ENCODE measurements around the gene MLC1.

The MLC1 gene

DNA sequence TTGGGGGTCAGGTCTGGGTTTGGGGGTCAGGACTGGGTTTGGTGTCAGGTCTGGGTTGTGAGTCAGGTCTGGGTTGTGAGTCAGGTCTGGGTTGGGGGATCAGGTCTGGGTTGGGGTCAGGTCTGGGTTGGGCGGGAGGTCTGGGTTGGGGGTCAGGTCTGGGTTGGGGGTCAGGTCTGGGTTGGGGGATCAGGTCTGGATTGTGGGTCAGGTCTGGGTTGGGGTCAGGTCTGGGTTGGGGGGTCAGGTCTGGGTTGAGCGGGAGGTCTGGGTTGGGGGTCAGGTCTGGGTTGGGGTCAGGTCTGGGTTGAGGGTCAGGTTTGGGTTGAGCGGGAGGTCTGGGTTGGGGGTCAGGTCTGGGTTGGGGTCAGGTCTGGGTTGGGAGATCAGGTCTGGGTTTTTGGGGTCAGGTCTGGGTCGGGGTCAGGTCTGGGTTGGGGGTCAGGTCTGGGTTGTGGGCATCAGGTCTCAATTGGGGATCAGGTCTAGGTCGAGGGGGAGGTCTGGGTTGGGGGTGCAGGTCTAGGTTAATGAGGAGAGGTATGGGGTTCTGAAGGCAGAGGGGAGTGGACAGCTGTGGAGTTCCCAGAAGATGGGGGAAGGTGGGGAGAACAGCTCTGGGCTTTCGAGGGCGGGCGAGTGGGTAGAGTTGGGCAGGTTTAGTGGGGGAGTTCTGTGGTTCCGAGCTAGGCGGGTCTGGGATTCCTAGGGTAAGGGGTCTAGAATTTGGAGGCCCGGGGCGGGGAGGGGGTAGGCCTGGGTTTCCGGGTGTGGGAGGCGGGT lies 27.8 kb downstream of the MLC1 start:
- no peak for DNase-seq

DNA sequence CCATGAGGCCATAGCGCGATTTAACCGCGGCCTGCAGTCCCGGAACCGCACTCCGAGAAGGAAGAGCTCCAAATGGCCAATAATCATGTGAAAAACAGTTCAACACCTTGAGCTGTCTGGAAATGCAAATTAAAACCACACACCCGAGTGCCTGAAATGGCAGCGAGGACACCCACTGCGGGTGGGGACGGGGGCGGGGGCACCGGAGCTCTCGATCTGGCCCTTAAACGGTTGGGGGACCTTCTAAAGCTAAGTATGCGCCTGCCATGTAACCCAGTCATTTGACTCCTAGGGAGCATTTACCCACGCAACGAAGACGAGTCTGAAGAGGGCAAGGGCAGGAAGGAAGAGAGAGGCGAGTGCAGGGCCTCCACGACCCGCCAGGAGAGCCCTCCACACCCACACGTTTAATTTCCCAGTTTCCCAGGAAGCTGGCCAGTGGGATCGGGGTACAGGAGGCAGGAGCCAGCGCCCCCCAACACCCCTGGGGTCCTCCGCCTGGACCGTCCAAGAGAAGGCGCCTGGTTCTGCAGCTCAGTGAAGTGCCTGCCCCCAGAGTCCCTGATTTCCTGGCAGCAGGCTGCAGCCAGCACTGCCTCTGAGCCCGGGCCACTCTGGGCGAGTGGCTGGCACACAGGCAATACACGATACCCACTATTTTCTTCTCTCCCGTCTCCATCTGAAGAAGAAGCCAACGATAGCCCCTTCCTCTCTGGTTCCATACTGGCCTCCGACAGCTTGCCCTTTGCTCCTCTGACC lies 28.8 kb downstream of the MLC1 start:
- no peak for DNase-seq

DNA sequence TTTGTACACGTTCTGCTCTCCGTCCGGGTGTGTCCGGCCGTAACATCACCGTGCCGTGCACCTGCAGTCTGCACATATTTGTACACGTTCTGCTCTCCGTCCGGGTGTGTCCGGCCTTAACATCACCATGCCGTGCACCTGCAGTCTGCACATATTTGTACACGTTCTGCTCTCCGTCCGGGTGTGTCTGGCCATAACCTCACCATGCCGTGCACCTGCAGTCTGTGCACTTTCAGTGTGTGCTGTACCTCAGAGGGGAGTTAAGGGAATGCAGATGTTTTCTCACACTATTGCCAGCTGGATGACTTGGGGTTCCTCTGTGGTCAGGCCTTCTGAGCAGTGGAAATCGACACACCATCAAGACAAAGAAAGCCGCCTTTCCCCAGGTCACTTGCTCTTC lies 31.4 kb downstream of the MLC1 start:
- no peak for DNase-seq

DNA sequence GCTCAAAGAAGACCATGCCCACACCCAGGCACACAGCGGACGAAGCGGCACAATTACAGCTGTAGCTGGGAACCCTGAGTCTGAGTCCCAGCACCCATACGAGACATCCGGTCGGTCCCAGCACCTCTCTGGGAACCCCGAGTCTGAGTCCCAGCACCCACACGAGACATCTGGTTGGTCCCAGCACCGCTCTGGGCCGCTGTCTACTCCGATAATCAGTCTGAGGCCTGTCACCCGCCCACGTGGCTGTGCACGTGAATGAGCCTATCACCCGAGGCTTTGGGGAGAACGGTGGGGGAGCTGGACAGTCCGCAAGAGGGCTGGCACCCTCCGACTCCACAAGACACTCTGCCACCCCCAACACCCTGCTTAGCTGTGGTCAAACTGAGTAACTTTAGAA lies 33.3 kb downstream of the MLC1 start:
- no peak for DNase-seq

DNA sequence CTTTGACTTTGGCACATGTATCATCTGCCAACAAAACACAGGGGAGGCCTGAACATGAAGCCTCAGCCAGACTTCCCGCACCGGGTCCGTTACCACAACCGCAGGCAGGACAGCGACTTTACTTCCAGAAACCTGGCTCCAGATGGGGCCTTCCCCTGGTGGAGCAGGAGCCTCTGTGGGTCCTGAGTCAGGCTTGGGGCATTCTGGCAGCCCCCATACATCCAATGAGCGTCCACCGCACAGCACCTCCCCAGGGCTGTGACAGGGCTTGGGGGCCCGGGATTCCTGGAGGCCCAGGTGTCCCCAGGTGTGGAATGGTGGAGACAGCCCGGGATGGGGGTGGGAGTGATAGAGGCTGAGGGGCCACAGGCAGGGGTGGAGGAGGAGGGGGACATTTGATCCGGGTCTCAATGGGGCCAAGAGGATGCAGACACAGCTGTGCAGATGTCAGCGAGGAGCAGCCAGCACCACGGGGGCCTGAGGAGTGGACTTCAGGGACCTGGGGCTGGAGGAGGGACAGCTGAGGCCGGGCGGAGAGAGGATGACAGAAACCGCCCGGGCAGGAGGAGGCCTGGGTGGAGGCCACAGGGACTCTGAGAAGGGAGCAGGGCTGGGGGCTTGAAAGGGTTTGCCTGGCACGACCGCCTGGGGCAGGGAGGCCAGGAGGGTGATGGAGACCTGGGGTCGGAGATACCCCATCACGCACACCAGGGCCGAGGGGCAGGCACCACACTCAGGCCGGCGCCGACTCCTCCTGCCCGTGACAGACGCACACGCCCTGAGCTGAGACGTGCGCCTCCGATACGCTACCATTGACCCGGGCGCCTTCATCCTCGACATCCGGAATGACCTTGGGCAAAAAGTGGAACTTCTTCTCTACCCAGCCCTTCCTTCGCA lies 35.7 kb downstream of the MLC1 start:
- no peak for DNase-seq

DNA sequence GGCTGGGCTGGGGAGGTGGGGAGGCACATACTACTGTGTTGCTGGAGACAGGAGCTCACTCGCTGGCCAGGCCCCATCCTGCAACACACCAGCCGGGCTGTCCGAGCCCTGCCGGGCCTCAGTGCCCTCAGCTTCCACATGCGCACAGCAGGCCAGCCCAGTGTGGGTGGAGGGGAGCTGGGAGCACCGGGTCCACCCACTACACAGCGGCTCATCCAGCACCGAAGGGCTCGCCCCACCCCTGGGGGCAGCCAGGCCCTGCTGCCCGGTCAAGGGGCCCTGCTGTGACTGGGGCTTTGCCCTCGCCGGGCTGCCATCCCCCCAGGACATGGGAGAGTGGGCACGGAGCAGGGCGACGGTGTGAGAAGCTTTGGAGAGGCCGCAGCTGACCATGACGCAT lies 36.4 kb downstream of the MLC1 start:
- DNase-seq, result no peak

DNA sequence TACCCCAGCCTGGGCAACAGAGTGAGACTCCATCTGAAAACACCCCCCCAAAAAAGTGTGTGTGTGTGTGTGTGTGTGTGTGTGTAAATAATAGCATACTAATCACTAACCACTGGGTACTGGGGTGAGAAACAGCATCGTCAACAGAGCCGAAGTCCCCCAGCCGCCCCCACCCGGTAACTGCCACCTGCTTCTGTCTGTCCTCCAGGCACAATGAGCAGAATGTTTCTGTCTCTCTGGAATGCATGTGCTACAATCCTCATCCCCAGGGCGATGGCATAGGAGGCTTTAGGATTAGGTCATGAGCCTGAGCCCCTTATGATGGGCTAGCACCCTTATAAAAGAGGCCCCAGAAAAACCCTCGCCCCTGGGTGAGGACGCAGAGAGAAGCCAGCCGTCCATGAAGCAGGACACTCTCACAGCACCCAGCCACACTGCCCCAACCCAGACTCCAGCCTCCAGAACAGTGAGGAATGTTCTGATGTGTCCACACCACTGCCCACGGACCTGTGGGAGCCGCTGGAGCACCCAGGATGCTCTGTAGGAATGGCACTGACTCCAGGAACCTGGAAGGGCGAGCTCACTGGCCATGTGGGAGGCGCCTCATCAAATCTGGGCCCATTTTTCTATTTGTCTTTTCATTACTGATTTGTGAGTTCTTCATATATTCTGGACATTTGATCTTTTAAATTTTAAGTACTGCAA lies 37.0 kb downstream of the MLC1 start:
- DNase-seq, result no peak

DNA sequence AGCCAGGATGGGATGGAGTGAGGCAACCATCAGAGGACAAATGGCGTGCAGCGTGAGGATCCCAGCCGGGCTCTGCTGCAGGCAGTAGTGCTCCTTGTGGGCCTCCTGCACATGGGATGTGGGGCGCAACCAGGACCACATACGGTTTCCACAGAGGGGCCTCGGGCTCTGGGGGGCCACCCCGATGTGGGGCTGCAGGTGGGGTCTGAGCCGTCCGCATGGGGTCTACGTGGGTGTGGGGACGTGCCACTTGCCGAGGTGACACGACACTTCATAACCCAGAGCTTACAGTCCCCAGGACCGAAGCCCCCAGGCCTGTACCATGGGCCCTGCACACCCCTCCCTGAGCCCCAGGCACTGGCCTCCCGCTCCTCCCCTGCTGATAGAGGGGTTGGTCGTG lies 37.9 kb downstream of the MLC1 start:
- no peak for DNase-seq

DNA sequence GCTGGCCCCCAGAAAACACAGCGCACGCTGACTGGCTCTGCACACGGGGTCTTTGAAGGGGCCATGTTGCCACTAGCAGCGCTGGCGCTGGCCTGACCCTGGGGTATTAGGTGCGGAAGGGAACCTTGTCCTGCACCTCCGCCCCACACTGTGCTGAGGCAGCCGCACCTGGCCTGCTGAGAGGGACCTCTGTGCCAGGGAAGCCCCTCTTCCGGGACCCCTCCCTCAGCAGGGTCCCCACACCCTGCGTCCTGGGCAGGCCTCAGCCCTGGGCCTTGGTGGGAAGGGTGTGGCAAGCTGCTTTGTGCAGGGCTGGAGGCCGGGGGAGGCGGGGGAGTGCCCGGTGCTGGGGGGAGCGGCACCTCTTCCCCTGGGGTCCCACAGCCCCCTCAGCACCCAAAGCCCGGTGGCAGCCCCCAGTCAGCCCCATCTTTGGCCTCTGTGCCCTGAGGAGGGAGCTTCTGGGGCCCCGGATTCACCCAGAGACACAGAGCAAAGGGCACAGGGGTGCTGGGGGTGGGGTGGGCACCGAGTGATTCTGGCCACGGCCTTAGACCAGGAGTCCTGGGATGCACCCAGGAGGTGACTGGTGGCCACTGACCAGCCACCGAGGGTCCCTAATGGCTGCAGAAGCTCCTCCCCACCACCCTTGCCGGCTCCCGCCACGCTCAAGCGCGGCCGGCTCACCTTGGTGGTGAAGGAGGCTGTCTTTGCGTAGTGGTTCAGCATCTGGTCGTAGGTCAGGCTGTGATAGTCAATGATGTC lies 38.6 kb downstream of the MLC1 start:
- DNase-seq, result no peak

DNA sequence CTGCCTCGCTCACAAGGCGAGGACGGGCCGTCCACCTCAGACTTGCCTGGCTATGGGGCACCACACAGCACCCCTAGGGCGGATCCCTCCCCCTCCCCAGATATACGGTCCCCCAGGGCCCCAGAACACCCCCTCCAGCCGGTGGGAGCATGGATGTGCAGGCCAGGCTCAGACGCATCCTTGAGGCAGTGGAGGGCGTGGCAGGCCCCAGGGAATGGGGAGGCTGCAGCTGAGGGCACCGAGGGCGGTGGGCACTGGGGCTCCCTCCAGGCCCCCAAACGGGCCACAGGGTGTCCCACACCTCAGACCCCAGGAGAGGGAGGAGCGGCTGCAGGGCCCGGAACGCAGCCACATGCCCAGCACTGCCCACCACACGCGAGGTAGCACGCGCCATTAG lies 39.2 kb downstream of the MLC1 start:
- no peak for DNase-seq

DNA sequence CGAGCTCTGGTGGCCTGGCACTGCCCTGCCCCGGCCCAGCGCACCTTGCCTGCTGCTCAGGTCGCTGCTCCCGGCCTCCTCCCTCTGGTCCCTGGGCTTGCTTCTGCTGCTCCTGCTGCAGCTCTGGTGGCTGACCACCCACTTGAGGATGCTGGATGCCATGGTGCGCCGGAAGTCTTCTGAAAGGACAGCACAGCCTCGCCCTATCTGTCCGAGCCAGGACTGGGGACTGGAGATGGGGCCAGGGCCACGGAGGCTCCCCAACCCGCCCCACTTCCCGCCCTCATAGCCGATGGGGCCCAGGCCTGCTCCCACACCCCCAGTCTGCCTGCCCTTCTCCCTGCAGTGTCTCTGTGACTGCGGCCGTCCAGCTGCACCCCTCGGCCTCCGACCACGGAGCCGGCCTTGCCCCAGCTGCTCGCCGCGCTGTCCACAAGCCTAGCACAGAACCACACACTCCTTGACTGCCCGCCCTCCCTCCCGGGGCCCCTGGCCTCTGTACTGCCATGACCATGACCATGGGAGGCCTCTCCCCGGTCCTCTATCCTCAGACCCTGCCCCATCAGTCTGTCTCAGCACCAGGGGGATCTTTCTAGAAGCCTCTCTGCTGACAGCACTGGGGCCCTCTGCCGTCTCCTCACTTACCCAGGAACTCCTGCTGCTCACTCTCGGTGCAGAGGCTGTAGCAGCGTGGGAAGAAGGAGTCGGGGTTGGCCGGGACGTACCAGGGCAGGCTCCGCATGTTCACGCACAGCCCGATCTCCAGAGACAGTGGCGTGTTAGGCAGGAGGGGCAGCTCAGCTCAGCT lies 39.8 kb downstream of the MLC1 start:
- no peak for DNase-seq

DNA sequence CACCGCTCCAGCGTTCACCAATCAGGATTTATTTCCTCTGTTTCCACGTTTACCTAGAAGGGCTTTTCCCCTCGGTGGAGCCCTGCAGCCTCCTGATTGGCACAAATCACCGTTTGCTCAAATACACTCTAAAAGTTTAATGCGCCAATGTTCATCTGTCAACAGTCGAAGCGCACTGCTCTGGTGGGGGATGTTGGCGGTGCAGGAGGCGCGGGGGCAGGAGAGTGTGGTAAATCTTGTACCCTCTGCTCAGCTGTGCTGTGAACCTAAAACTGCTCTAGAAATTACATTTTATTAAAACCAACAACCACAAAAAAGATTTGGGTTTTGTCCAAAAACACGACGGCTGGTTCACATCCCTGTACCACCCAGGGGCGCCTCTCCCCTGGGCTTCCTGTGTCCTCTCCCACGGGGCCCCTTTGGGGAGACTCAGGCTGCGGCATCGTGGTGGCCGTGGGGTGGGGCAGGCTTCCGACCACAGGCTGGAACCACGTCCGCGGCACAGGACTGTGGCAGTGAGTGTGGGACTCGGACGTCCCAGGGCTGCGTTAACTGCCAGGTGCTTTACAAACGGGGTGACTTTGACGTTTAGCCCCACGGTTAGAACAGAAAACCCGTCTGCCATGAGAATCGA lies 40.6 kb downstream of the MLC1 start:
- no peak for DNase-seq

DNA sequence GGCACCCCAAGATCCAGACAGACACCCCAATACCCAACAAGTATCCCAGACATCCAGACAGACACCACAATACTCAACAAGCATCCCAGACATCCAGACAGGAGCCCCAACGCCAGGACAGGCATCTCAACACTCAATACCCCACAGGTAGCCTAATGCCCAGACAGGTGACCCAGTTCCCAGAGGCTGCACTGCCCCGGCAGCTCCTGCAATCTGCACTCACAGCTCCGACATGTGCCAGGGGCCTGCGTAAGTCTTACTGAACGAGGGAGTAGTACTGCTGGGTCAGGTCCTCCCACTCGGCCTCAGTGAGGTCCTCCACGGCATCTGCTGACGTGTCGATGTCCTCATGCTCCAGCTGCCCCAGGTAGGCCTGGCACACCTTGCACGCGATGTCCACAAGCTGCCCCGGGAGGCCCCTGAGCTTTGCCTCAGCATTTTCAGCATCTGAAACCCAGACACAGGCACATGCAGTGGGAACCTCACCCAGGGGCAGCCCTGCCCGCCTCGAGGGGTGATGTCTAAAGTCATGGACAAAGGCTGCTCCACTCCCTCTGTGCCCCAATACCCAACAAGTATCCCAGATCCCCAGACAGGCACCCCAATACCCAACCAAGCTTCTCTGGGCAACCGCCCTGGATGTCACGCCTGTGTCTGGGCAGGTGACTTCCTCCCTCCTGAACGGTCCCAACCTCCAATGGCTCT lies 43.7 kb downstream of the MLC1 start:
- DNase-seq, result no peak

DNA sequence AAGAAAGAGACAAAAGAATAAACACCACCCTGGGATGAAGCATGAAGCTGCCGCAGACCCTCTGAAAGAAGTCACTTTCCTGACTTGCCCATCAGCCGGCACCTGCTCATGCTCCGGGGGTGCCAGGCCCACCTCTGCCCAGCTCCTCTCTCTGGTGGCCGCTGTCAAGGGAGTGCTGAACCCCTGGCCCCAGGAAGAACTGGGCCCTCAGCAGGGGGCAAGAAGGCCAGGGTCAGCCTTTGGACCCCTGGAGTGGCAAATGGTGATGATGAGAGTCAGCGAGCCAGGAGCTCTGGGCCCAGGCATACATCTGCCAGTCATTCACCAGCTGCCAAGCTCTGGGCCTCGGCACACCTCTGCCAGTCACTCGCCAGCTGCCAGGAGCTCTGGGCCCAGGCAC lies 44.5 kb downstream of the MLC1 start:
- no peak for DNase-seq

DNA sequence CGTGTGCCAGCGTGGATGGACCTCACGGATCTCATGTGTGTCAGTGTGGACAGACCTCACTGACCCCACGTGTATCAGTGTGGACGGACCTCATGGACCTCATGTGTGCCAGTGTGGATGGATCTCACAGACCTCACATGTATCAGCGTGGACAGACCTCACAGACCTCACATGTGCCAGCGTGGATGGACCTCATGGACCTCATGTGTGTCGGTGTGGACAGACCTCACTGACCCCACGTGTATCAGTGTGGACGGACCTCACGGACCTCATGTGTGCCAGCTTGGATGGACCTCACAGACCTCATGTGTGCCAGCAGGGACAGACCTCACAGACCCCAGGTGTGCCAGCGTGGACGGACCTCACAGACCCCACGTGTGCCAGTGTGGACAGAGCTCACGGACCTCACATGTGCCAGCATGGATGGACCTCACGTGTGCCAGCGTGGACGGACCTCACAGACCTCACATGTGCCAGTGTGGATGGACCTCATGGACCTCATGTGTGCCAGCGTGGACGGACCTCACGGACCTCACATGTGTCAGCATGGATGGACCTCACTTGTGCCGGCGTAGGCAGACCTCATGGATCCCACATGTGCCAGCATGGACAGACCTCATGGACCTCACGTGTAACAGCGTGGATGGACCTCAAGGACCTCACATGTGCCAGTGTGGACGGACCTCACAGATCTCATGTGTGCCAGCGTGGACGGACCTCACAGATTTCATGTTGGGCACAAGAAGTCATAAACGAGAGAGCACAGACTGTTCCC lies 45.4 kb downstream of the MLC1 start:
- no peak for DNase-seq

DNA sequence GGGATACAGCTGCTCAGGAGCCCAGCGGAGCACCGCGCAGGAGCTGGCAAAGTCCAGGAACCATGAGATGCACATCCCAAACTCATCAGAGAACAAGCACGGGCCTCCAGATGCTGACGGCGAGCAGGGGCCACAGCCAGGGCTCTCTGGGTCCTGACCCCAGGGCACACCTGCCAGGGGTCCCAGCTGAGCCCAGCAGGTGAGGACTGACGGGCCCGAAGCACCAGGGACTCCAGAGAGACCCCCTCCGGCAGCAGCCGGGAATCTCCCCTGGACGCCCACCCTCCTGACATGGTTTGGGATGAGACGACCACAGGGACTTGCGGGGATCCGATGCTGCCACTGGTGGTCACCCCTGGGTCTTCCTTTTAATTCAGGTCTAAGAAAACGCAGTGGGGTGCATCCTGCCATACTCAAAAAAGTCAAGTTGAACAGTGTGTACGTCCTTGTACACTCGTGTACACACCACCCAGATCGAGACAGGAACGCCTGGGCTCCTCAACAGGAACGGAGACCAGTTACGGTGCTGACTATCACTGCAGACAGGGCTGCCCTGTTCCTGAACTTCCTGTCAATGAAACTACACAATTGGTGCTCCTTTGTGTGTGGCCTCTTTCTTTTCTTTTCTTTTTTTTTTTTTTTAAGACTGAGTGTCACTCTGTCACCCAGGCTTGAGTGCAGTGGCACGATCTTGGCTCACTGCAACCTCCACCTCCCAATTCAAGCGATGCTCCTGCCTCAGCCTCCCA lies 49.1 kb downstream of the MLC1 start:
- DNase-seq, result no peak

DNA sequence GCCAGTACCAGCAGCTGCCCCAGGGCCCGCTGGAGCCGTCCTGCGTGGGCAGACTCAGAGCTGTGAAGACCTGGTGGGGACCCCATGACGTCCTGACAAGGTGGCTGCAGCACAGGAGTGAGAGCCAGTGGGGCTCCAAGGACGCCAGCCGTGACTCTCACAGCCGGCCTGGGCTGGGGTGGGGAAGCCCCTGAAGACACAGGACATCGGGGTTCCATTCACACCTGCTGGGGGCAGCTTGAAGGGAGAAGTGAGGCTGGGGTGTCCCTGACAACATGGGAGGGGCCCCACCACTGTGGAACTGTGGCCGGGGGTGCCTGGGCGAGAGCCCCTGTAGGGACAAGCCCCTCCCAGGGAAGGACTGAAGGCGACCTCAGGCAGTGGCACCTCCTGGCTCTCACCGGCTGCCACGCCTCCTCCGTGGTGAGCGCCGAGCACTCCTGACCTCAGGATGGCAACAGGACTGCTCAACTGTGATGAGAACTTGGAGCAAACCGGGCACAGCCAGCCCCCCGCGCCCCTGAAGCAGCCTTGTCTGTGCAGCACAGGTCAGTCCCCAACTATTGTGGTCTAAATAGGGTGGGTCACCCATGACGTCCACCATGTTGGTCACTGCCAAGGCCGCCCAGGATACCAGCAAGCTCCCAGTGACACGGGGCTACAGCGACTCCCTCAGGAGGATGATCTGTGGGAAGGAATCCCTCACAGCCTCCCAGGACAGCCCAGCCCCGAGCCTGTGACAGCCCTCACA lies 49.9 kb downstream of the MLC1 start:
- DNase-seq, result no peak

Measured in T-helper 2 cell (primary cell).